ENCODE measurements around the gene DIAPH1. TPM values are rescaled to one million over a fixed set of nuclear protein-coding genes. Genes with fewer than 3 reads are reported as not detected.

DIAPH1 gene
- total and polyA plus RNA-seq, 4 donors: 51.5 to 74.7 (median 70.9) TPM

GRCh38 chr5:141608046-141608445 lies 10.8 kb downstream of the DIAPH1 start:
- no peaks in the 10 kb centered on the region for H3K27me3 ChIP-seq (ENCODE audit: control insufficient read depth in 4 of 4, insufficient read depth in 4 of 4, low read length in 3 of 4)
- H3K36me3 ChIP-seq (ENCODE audit: control insufficient read depth in 4 of 4, insufficient read depth in 3 of 4, low read depth in 1 of 4, low read length in 3 of 4): no peaks in the 10 kb centered on the region
- no peak for DNase-seq (ENCODE audit: low spot score)
- no peak overlapping the region for H3K9ac ChIP-seq (ENCODE audit: low read depth in 1 of 2, low read length in 2 of 2)
- H3K4me1 ChIP-seq (ENCODE audit: control insufficient read depth in 4 of 4, insufficient read depth in 4 of 4, low read length in 3 of 4): peaks cover 23 to 73% (median 60%) of the 10 kb centered on the region in 4 donors
- peak overlapping the region in 1 of 3 donors; percentile 15 for H3K4me3 ChIP-seq (ENCODE audit: low read depth in 1 of 3, low read length in 3 of 3)
- TF ChIP-seq HNF4G (IDR thresholded peaks at IDR 0.05) (no peak), HNF4A (conservative IDR thresholded peaks at IDR 0.05) (no peak), ATF3 (IDR thresholded peaks at IDR 0.05) (no peak)
- H3K27ac ChIP-seq (ENCODE audit: low read depth in 1 of 2, low read length in 2 of 2): peak overlapping the region; percentile 75 to 80
- WGBS: 62% methylated on average over 2 of the region's 2 CpGs
- no peaks in the 10 kb centered on the region for H3K9me3 ChIP-seq (ENCODE audit: control insufficient read depth in 4 of 4, low read length in 3 of 4)

- WGBS: 72% methylated on average over 6 of the region's 6 CpGs
- no peak for DNase-seq (ENCODE audit: low spot score)
- no peaks in the 10 kb centered on the region for H3K9me3 ChIP-seq (ENCODE audit: control insufficient read depth in 4 of 4, low read length in 3 of 4)
- peak overlapping the region in 1 of 2 donors; percentile 26 for H3K9ac ChIP-seq (ENCODE audit: low read depth in 1 of 2, low read length in 2 of 2)
- no peak overlapping the region for H3K4me3 ChIP-seq (ENCODE audit: low read depth in 1 of 3, low read length in 3 of 3)
- H3K27me3 ChIP-seq (ENCODE audit: control insufficient read depth in 4 of 4, insufficient read depth in 4 of 4, low read length in 3 of 4): no peaks in the 10 kb centered on the region
- peak in 1 of 2 donors; percentile 9 for TF ChIP-seq GABPA (IDR thresholded peaks at IDR 0.05 in 1 of 2, conservative IDR thresholded peaks at IDR 0.05 in 1 of 2)
- TF ChIP-seq HNF4A (conservative IDR thresholded peaks at IDR 0.05): peak in 1 of 2 donors; percentile 26
- TF ChIP-seq FOXA1 (IDR thresholded peaks at IDR 0.05): no peak
- peak; percentile 29 for TF ChIP-seq SP1 (IDR thresholded peaks at IDR 0.05)
- TF ChIP-seq YY1 (IDR thresholded peaks at IDR 0.05): peak; percentile 13
- H3K36me3 ChIP-seq (ENCODE audit: control insufficient read depth in 4 of 4, insufficient read depth in 3 of 4, low read depth in 1 of 4, low read length in 3 of 4): no peaks in the 10 kb centered on the region
- peaks cover 18 to 63% (median 51%) of the 10 kb centered on the region in 4 donors for H3K4me1 ChIP-seq (ENCODE audit: control insufficient read depth in 4 of 4, insufficient read depth in 4 of 4, low read length in 3 of 4)
- H3K27ac ChIP-seq (ENCODE audit: low read depth in 1 of 2, low read length in 2 of 2): peak overlapping the region; percentile 20 to 51
Observed at GRCh38 chr5:141605523-141606277, 13.1 kb downstream of the DIAPH1 start.

- TF ChIP-seq GABPA (IDR thresholded peaks at IDR 0.05 in 1 of 2, conservative IDR thresholded peaks at IDR 0.05 in 1 of 2) (no peak), ZBTB33 (IDR thresholded peaks at IDR 0.05) (no peak), SP1 (IDR thresholded peaks at IDR 0.05) (no peak), RXRA (IDR thresholded peaks at IDR 0.05) (no peak), HNF4G (IDR thresholded peaks at IDR 0.05) (no peak), HNF4A (conservative IDR thresholded peaks at IDR 0.05) (no peak), NR2F2 (IDR thresholded peaks at IDR 0.05) (no peak), JUND (IDR thresholded peaks at IDR 0.05) (no peak)
- 62% methylated on average over 6 of the region's 6 CpGs for WGBS
- H3K4me1 ChIP-seq (ENCODE audit: control insufficient read depth in 4 of 4, insufficient read depth in 4 of 4, low read length in 3 of 4): peaks cover 10 to 61% (median 43%) of the 10 kb centered on the region in 4 donors
- H3K36me3 ChIP-seq (ENCODE audit: control insufficient read depth in 4 of 4, insufficient read depth in 3 of 4, low read depth in 1 of 4, low read length in 3 of 4): no peaks in the 10 kb centered on the region
- H3K27me3 ChIP-seq (ENCODE audit: control insufficient read depth in 4 of 4, insufficient read depth in 4 of 4, low read length in 3 of 4): no peaks in the 10 kb centered on the region
- no peak overlapping the region for H3K9ac ChIP-seq (ENCODE audit: low read depth in 1 of 2, low read length in 2 of 2)
- H3K4me3 ChIP-seq (ENCODE audit: low read depth in 1 of 3, low read length in 3 of 3): no peak overlapping the region
- no peak overlapping the region for H3K27ac ChIP-seq (ENCODE audit: low read depth in 1 of 2, low read length in 2 of 2)
- no peaks in the 10 kb centered on the region for H3K9me3 ChIP-seq (ENCODE audit: control insufficient read depth in 4 of 4, low read length in 3 of 4)
- peak; percentile 40 for DNase-seq (ENCODE audit: low spot score)
Observed at GRCh38 chr5:141603923-141604717, 14.7 kb downstream of the DIAPH1 start.

Measured in liver (tissue), 9 donors.